Esophagus muscularis mucosa (tissue), 4 donors: ENCODE measurements around the gene EPHA4.

Source experiments
- EP300 ChIP-seq: sonication (generic); formaldehyde crosslinking; IDR thresholded peaks from one replicate; pipeline ENCODE4 v1.6.1; 2017; ENCODE audit warnings: antibody characterized with exemption
- POLR2A ChIP-seq: fragments of 450-650 bp; IDR thresholded peaks from one replicate; pipeline ENCODE4 v1.6.1; 2017; ENCODE audit warnings: antibody characterized with exemption, moderate library complexity, mild to moderate bottlenecking, low read depth
- POLR2AphosphoS5 ChIP-seq, 2 donors: sonication (generic); formaldehyde crosslinking; IDR thresholded peaks; one replicate each; pipeline ENCODE4 v1.6.1; 2017; ENCODE audit warnings: antibody characterized with exemption in 2 of 2
- TF ChIP-seq, protein P1 (sequence below), 3 experiments: fragments of 200-600 bp in 2 of 3; fragments of 450-650 bp in 1 of 3; sonication (generic) in 2 of 3; IDR thresholded peaks; one replicate each; pipeline ENCODE4 v1.5.1; 2017 to 2019; ENCODE audit warnings: antibody characterized with exemption in 3 of 3, mild to moderate bottlenecking in 2 of 3, moderate library complexity in 1 of 3

DNA sequence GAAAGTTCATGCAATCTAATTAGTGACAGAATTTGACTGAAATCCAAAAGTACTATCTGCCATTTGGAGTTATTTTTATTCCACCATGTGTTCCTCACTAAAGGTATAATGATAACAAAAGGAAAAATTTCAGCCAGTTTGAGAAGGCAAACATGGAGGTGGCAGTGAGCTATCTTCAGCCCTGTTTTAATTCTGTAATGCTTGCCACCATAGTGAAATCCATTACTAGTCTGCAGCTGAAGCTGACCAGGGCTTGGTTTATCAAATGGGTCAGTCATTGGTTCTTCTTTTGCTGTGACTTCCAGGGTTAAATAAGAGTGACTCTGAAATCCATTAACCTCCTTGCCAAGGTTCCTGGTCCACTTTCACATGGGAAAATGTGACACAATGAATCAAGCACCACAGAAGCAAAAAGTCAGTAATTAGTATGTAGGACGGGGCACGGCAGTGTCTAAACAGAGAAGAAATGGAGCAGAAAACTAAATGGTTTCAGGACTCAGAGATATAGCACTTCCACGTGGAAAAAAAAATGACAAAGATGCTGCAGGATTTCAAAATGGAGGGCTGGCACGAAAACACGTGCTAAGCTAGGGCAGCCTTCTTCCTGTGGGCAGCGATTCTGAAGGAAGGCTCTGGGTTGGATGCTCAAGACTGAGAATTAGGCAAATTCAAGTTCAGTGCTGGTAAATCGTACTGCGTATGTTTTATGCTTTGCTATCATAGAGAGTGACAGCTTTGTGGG, 87.2 kb downstream of the EPHA4 start:
- TF ChIP-seq POLR2AphosphoS5 (IDR thresholded peaks at IDR 0.05): no peak
- TF ChIP-seq, protein P1, sequence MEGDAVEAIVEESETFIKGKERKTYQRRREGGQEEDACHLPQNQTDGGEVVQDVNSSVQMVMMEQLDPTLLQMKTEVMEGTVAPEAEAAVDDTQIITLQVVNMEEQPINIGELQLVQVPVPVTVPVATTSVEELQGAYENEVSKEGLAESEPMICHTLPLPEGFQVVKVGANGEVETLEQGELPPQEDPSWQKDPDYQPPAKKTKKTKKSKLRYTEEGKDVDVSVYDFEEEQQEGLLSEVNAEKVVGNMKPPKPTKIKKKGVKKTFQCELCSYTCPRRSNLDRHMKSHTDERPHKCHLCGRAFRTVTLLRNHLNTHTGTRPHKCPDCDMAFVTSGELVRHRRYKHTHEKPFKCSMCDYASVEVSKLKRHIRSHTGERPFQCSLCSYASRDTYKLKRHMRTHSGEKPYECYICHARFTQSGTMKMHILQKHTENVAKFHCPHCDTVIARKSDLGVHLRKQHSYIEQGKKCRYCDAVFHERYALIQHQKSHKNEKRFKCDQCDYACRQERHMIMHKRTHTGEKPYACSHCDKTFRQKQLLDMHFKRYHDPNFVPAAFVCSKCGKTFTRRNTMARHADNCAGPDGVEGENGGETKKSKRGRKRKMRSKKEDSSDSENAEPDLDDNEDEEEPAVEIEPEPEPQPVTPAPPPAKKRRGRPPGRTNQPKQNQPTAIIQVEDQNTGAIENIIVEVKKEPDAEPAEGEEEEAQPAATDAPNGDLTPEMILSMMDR (IDR thresholded peaks at IDR 0.05): no peak
- no peak for TF ChIP-seq EP300
- TF ChIP-seq POLR2A: no peak
